Esophagus (tissue), 2 donors: ENCODE measurements around the gene TBL1XR1. TPM values are rescaled to one million over a fixed set of nuclear protein-coding genes. Genes with fewer than 3 reads are reported as not detected.

Experiments
- H3K27ac ChIP-seq, 2 donors: one replicate each; pipeline ENCODE4 v1.5.1; 2013; ENCODE audit warnings: low read depth in 2 of 2, mild to moderate bottlenecking in 2 of 2, inconsistent platforms in 1 of 2, low read length in 1 of 2, moderate library complexity in 1 of 2
- H3K27me3 ChIP-seq, 2 donors: one replicate each; pipeline ENCODE4 v1.6.1; 2013; ENCODE audit warnings: low read length in 2 of 2, control low read depth in 1 of 2, mild to moderate bottlenecking in 1 of 2; ENCODE audit not compliant: insufficient read depth in 2 of 2, control insufficient read depth in 1 of 2
- H3K36me3 ChIP-seq, 2 donors: one replicate each; pipeline ENCODE4 v1.6.1; 2013; ENCODE audit warnings: low read length in 1 of 2; ENCODE audit not compliant: control insufficient read depth in 2 of 2, insufficient read depth in 2 of 2
- H3K4me1 ChIP-seq, 2 donors: one replicate each; pipeline ENCODE4 v1.6.1; 2013; ENCODE audit warnings: low read length in 1 of 2; ENCODE audit not compliant: control insufficient read depth in 2 of 2, insufficient read depth in 2 of 2
- H3K4me3 ChIP-seq, 2 donors: one replicate each; pipeline ENCODE4 v1.5.1; 2013; ENCODE audit warnings: low read length in 2 of 2, mild to moderate bottlenecking in 2 of 2, low read depth in 1 of 2, moderate library complexity in 1 of 2
- H3K9me3 ChIP-seq, 2 donors: one replicate each; pipeline ENCODE4 v1.6.1; 2013; ENCODE audit warnings: mild to moderate bottlenecking in 2 of 2, low read depth in 1 of 2, low read length in 1 of 2, moderate library complexity in 1 of 2; ENCODE audit not compliant: control insufficient read depth in 2 of 2, insufficient read depth in 1 of 2
- WGBS, 2 donors: extraction: QIAGEN DNeasy Blood & Tissue Kit; methylation state at CpG; one replicate each; pipeline ENCODE4 v1.1.7; 2013; 5-methylcytosine and 5-hydroxymethylcytosine counted together
- polyA plus RNA-seq, 2 donors: library from polyadenylated mRNA; stranded (reverse); fragments of 200-250 nt; gene quantifications; one replicate each; pipeline ENCODE4 v1.2.3, GENCODE V29; 2013
- donor health status: healthy with polysubstance abuse.
- donor health status: Bipolar disorder and iron deficiency.

The TBL1XR1 gene
- polyA plus RNA-seq, 2 donors = 16.2 to 19.3 TPM

- H3K4me1 ChIP-seq = no peaks in the 10 kb centered on the region
- no peaks in the 10 kb centered on the region for H3K9me3 ChIP-seq
- H3K4me3 ChIP-seq = no peak overlapping the region
- no peaks in the 10 kb centered on the region for H3K36me3 ChIP-seq
- no peak overlapping the region for H3K27ac ChIP-seq
- 81 to 84% methylated on average over 3 of the region's 3 CpGs for WGBS, 2 donors
- H3K27me3 ChIP-seq = no peaks in the 10 kb centered on the region
Observed at GRCh38 chr3:176992978-176993377, 204.3 kb downstream of the TBL1XR1 start.

- Histone ChIP-seq H3K4me1 (no peaks in the 10 kb centered on the region), H3K27me3 (no peaks in the 10 kb centered on the region), H3K4me3 (no peak overlapping the region), H3K27ac (no peak overlapping the region), H3K9me3 (no peaks in the 10 kb centered on the region), H3K36me3 (no peaks in the 10 kb centered on the region)
- WGBS, 2 donors = 95 to 96% methylated on average over 11 of the region's 11 CpGs
Observed at GRCh38 chr3:176992565-176992964, 204.7 kb downstream of the TBL1XR1 start.

- H3K36me3 ChIP-seq = no peaks in the 10 kb centered on the region
- H3K27me3 ChIP-seq = no peaks in the 10 kb centered on the region
- H3K27ac ChIP-seq = no peak overlapping the region
- WGBS, 2 donors = 86% methylated on average over 3 of the region's 3 CpGs
- H3K4me3 ChIP-seq = no peak overlapping the region
- no peaks in the 10 kb centered on the region for H3K4me1 ChIP-seq
- no peaks in the 10 kb centered on the region for H3K9me3 ChIP-seq
Observed at GRCh38 chr3:176988795-176989194, 208.5 kb downstream of the TBL1XR1 start.

- no peaks in the 10 kb centered on the region for H3K9me3 ChIP-seq
- no peak overlapping the region for H3K27ac ChIP-seq
- no peak overlapping the region for H3K4me3 ChIP-seq
- no peaks in the 10 kb centered on the region for H3K4me1 ChIP-seq
- no peaks in the 10 kb centered on the region for H3K27me3 ChIP-seq
- 55 to 59% methylated on average over 8 of the region's 8 CpGs for WGBS, 2 donors
- H3K36me3 ChIP-seq = no peaks in the 10 kb centered on the region
Observed at GRCh38 chr3:176987901-176988650, 209.2 kb downstream of the TBL1XR1 start.

GRCh38 chr3:176978441-176978840 is 218.8 kb downstream of the TBL1XR1 start:
- Histone ChIP-seq H3K4me3 (no peak overlapping the region), H3K4me1 (no peaks in the 10 kb centered on the region), H3K9me3 (peaks cover 0 to 3% of the 10 kb centered on the region in 2 donors), H3K27ac (no peak overlapping the region), H3K36me3 (no peaks in the 10 kb centered on the region), H3K27me3 (no peaks in the 10 kb centered on the region)
- WGBS, 2 donors = 88 to 89% methylated on average over 3 of the region's 3 CpGs

- Histone ChIP-seq H3K9me3 (no peaks in the 10 kb centered on the region), H3K27ac (no peak overlapping the region), H3K27me3 (no peaks in the 10 kb centered on the region), H3K4me3 (no peak overlapping the region), H3K36me3 (no peaks in the 10 kb centered on the region), H3K4me1 (no peaks in the 10 kb centered on the region)
- 93 to 96% methylated on average over 2 of the region's 2 CpGs for WGBS, 2 donors
Observed at GRCh38 chr3:176977331-176977730, 220.0 kb downstream of the TBL1XR1 start.

- no peaks in the 10 kb centered on the region for H3K9me3 ChIP-seq
- H3K27me3 ChIP-seq = no peaks in the 10 kb centered on the region
- 86 to 90% methylated on average over 10 of the region's 10 CpGs for WGBS, 2 donors
- no peak overlapping the region for H3K27ac ChIP-seq
- H3K4me1 ChIP-seq = no peaks in the 10 kb centered on the region
- H3K36me3 ChIP-seq = no peaks in the 10 kb centered on the region
- no peak overlapping the region for H3K4me3 ChIP-seq
Observed at GRCh38 chr3:176976586-176976985, 220.7 kb downstream of the TBL1XR1 start.

GRCh38 chr3:176974279-176974678 is 223.0 kb downstream of the TBL1XR1 start:
- 70 to 82% methylated on average over 4 of the region's 4 CpGs for WGBS, 2 donors
- Histone ChIP-seq H3K36me3 (no peaks in the 10 kb centered on the region), H3K4me3 (no peak overlapping the region)

GRCh38 chr3:176971613-176972174 is 225.6 kb downstream of the TBL1XR1 start:
- 94 to 96% methylated on average over 5 of the region's 5 CpGs for WGBS, 2 donors
- Histone ChIP-seq H3K4me1 (no peaks in the 10 kb centered on the region), H3K27me3 (no peaks in the 10 kb centered on the region), H3K36me3 (no peaks in the 10 kb centered on the region), H3K27ac (no peak overlapping the region), H3K4me3 (no peak overlapping the region), H3K9me3 (no peaks in the 10 kb centered on the region)

More at GRCh38 chr3:176974279-176974678, 223.0 kb downstream of the TBL1XR1 start:
- H3K9me3 ChIP-seq = no peaks in the 10 kb centered on the region
- no peaks in the 10 kb centered on the region for H3K4me1 ChIP-seq
- H3K27ac ChIP-seq = no peak overlapping the region
- no peaks in the 10 kb centered on the region for H3K27me3 ChIP-seq

- H3K27ac ChIP-seq = no peak overlapping the region
- H3K36me3 ChIP-seq = no peaks in the 10 kb centered on the region
- H3K9me3 ChIP-seq = no peaks in the 10 kb centered on the region
- no peaks in the 10 kb centered on the region for H3K27me3 ChIP-seq
- no peak overlapping the region for H3K4me3 ChIP-seq
- 97 to 98% methylated on average over 3 of the region's 3 CpGs for WGBS, 2 donors
- H3K4me1 ChIP-seq = no peaks in the 10 kb centered on the region
Observed at GRCh38 chr3:176970770-176971169, 226.5 kb downstream of the TBL1XR1 start.
